SK-N-SH (cell line): ENCODE results near the gene RBM20. TPM values are rescaled to one million over a fixed set of nuclear protein-coding genes. Genes with fewer than 3 reads are reported as not detected.

Experiments
- CTCF ChIA-PET: fragments of 300-600, 350-600 bp; formaldehyde crosslinking; extraction: SDS; loops from one replicate; lab custom pipeline; 2021; lab: Yijun Ruan, JAX
- POLR2A ChIA-PET: fragments of 350-600 bp; sonication (Branson Sonifier 250); formaldehyde crosslinking; extraction: SDS; loops from one replicate; lab custom pipeline; 2020; ENCODE audit warnings: antibody characterized with exemption, inconsistent platforms; lab: Yijun Ruan, JAX
- DNase-seq: peaks from one replicate; pipeline ENCODE4 v3.0.0; 2012
- H2AFZ ChIP-seq: fragments of 200-600 bp; sonication (generic); 2 replicates; pipeline ENCODE4 v1.8.1; 2016; ENCODE audit warnings: antibody characterized with exemption, mild to moderate bottlenecking, low read depth
- H3F3A ChIP-seq: fragments of 200-600 bp; sonication (generic); replicated peaks from 2 replicates; pipeline ENCODE3; 2016; ENCODE audit warnings: antibody characterized with exemption, mild to moderate bottlenecking; ENCODE audit not compliant: insufficient read depth
- H3K27ac ChIP-seq, 2 experiments: fragments of 200-500 bp in 1 of 2; fragments of 200-600 bp in 1 of 2; sonication (Bioruptor generic) in 1 of 2; sonication (generic), shearing (Covaris generic) in 1 of 2; 2 replicates each; pipeline versions ENCODE4 v1.5.1 to v1.6.1; 2014 to 2016; ENCODE audit warnings: low read depth in 2 of 2, inconsistent platforms in 1 of 2, low read length in 1 of 2, mild to moderate bottlenecking in 1 of 2, mixed read lengths in 1 of 2
- H3K27me3 ChIP-seq: fragments of 200-600 bp; sonication (generic), shearing (Covaris generic); 2 replicates; pipeline ENCODE4 v1.6.1; 2016; ENCODE audit warnings: mixed run types; ENCODE audit not compliant: insufficient read depth
- H3K36me3 ChIP-seq, 2 experiments: fragments of 200-500 bp in 1 of 2; fragments of 200-600 bp in 1 of 2; sonication (Bioruptor generic) in 1 of 2; sonication (generic) in 1 of 2; replicated peaks in 1 of 2; 2 replicates each; pipeline versions ENCODE3 to v1.5.1; 2014 to 2016; ENCODE audit warnings: low read length in 1 of 2, mild to moderate bottlenecking in 1 of 2; ENCODE audit not compliant: insufficient read depth in 2 of 2, control insufficient read depth in 1 of 2
- H3K4me1 ChIP-seq, 2 experiments: fragments of 200-500 bp in 1 of 2; fragments of 200-600 bp in 1 of 2; sonication (Bioruptor generic) in 1 of 2; sonication (generic), shearing (Covaris generic) in 1 of 2; 2 replicates each; pipeline versions ENCODE4 v1.5.1 to v1.6.1; 2014 to 2016; ENCODE audit warnings: low read depth in 1 of 2, low read length in 1 of 2, mixed run types in 1 of 2; ENCODE audit not compliant: insufficient read depth in 2 of 2, control insufficient read depth in 1 of 2
- H3K4me2 ChIP-seq: fragments of 200-600 bp; sonication (generic), shearing (Covaris generic); 2 replicates; pipeline ENCODE4 v1.6.1; 2017; ENCODE audit warnings: mixed run types
- H3K4me3 ChIP-seq, 2 experiments: fragments of 200-500 bp in 1 of 2; fragments of 200-600 bp in 1 of 2; sonication (Bioruptor generic) in 1 of 2; sonication (generic), shearing (Covaris generic) in 1 of 2; 2 replicates each; pipeline versions ENCODE4 v1.5.1 to v1.8.1; 2014 to 2016; ENCODE audit warnings: low read depth in 2 of 2, inconsistent platforms in 1 of 2, low read length in 1 of 2, mild to moderate bottlenecking in 1 of 2, mixed read lengths in 1 of 2, moderate library complexity in 1 of 2
- H3K79me2 ChIP-seq: fragments of 200-600 bp; sonication (generic); 2 replicates; pipeline ENCODE4 v1.8.1; 2017; ENCODE audit warnings: mild to moderate bottlenecking; ENCODE audit not compliant: insufficient read depth
- H3K9ac ChIP-seq: fragments of 200-600 bp; sonication (generic); 2 replicates; pipeline ENCODE4 v1.6.1; 2017; ENCODE audit warnings: mixed run types
- H3K9me2 ChIP-seq: fragments of 200-600 bp; sonication (generic); 2 replicates; pipeline ENCODE4 v1.6.1; 2017; ENCODE audit warnings: mixed run types
- H3K9me3 ChIP-seq: fragments of 200-600 bp; sonication (generic); 2 replicates; pipeline ENCODE4 v1.6.1; 2017; ENCODE audit warnings: mixed run types, mild to moderate bottlenecking, moderate library complexity
- H4K20me1 ChIP-seq: fragments of 200-600 bp; sonication (generic); 2 replicates; pipeline ENCODE4 v1.6.1; 2017; ENCODE audit warnings: mild to moderate bottlenecking, mixed run types; ENCODE audit not compliant: insufficient read depth
- ELF1 ChIP-seq: IDR thresholded peaks from 2 replicates; pipeline ENCODE4 v1.4.0; 2012
- EP300 ChIP-seq, 2 experiments: IDR thresholded peaks; 2 replicates each; pipeline versions ENCODE4 v1.4.0 to v1.6.1; 2012; ENCODE audit warnings: borderline replicate concordance in 1 of 2, low read depth in 1 of 2, low read length in 1 of 2
- EZH2phosphoT487 ChIP-seq: fragments of 200-600 bp; sonication (generic); IDR thresholded peaks from 2 replicates; pipeline ENCODE4 v1.6.1; 2017; ENCODE audit warnings: low read depth, mixed run types, mild to moderate bottlenecking, antibody characterized with exemption, moderate library complexity, borderline replicate concordance
- MEF2A ChIP-seq: IDR thresholded peaks from 2 replicates; pipeline ENCODE4 v1.4.0; 2012; ENCODE audit warnings: low read depth, borderline replicate concordance
- MXI1 ChIP-seq: IDR thresholded peaks from 2 replicates; pipeline ENCODE4 v1.6.1; 2012; ENCODE audit warnings: mild to moderate bottlenecking, low read depth, low read length, improper control_type of control experiment
- SIN3A ChIP-seq: IDR thresholded peaks from 2 replicates; pipeline ENCODE4 v1.6.1; 2012; ENCODE audit warnings: low read depth, mild to moderate bottlenecking, low read length, moderate library complexity, borderline replicate concordance
- TAF1 ChIP-seq: IDR thresholded peaks from 2 replicates; pipeline ENCODE4 v1.6.1; 2012; ENCODE audit warnings: low read depth, mild to moderate bottlenecking, low read length, moderate library complexity, borderline replicate concordance
- TCF12 ChIP-seq: IDR thresholded peaks from 2 replicates; pipeline ENCODE4 v1.4.0; 2012
- USF2 ChIP-seq: fragments of 150-350 bp; IDR thresholded peaks from 2 replicates; pipeline ENCODE4 v1.6.1; 2017; ENCODE audit warnings: antibody characterized with exemption, low read length, low read depth, borderline replicate concordance
- YY1 ChIP-seq: IDR thresholded peaks from 2 replicates; pipeline ENCODE4 v1.4.0; 2012; ENCODE audit warnings: low read depth, mild to moderate bottlenecking
- WGBS: methylation state at CpG from one replicate; pipeline ENCODE4 v1.1.6; 2017; ENCODE audit warnings: low lambda C conversion rate; 5-methylcytosine and 5-hydroxymethylcytosine counted together
- polyA plus RNA-seq, 3 experiments: library from polyadenylated mRNA; depleted of rRNA; stranded (reverse); fragments of >200 nt; gene quantifications; 2 replicates each; pipeline ENCODE4 v1.2.3, GENCODE V29; 2012
- TF ChIP-seq, protein P1 (sequence below): fragments of 150-350 bp; IDR thresholded peaks from 2 replicates; pipeline ENCODE4 v1.6.1; 2016; ENCODE audit warnings: mild to moderate bottlenecking, low read depth, low read length
- TF ChIP-seq, protein P2 (sequence below): IDR thresholded peaks from 2 replicates; pipeline ENCODE4 v1.4.0; 2012; ENCODE audit warnings: low read depth
- TF ChIP-seq, protein P3 (sequence below): fragments of 200-600 bp; sonication (generic); IDR thresholded peaks from 2 replicates; pipeline ENCODE4 v1.6.1; 2017; ENCODE audit warnings: antibody characterized with exemption, mild to moderate bottlenecking, moderate library complexity

RBM20 gene
- polyA plus RNA-seq, 1 of the 3 experiments (the other 2 are of a cell fraction): 0.64 TPM

DNA sequence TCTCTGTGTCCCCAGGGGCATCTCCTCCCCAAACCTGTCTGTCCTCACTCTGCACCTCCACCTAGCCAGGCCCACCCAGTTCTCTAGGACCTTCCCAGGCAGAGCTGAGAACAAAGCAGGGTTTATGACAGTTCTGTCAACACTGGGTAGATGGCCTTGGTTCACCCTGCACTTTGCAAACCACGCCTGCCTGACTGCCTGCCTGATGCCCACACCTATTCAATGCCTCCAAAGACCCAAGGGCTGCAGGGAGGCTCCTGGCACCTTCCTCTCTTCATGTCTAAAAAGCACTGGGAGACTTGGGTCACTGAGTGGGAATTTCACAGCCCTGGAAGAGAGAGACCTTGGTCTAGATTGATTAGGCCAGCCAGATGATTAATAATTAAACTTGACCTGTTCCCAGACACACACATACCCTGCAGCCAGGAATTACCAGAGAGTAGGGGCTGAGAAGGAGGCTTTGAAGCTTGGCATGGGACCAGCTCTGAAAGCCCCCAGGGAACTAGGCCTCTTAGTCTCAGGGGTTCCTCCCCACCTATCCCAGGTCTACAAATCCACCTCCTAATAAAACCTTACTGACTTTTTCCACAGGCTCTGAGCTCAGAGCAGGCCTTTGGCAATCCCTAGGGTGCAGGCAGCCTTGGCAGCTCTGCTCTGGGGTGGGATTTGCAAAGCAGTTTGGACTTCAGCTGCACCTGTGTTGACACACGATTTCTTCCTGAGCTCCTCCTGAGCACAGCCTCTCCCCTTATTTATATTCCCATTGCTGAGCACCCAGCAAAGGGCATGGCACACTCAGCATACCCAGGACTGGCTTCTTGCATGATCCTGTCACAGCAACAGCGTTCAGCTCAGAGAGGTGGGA is 201.9 kb downstream of the RBM20 start:
- no peaks in the 10 kb centered on the region for H3F3A ChIP-seq
- H2AFZ ChIP-seq: no peak overlapping the region
- H3K9me2 ChIP-seq: no peaks in the 10 kb centered on the region
- POLR2A ChIA-PET: interaction anchor here (1.0 to 1.5 kb wide), 3 partner anchors 11 to 18 kb away, joined by 3 to 4 read pairs (median 4); no protein-coding TSS in a partner anchor
- no peak overlapping the region for H3K4me2 ChIP-seq
- CTCF ChIA-PET: interaction anchor here (0.8 kb wide), 1 partner anchor 13 kb away, joined by 3 read pairs; no protein-coding TSS in a partner anchor
- no peak overlapping the region for H3K4me3 ChIP-seq
- TF ChIP-seq USF2 (no peak), TCF12 (no peak), SIN3A (no peak), EZH2phosphoT487 (no peak), EP300 (IDR thresholded peaks at IDR 0.05; ENCODE audit: borderline replicate concordance in 1 of 2, low read depth in 1 of 2, low read length in 1 of 2) (no peak), TAF1 (no peak), YY1 (no peak), MEF2A (no peak), ELF1 (no peak), MXI1 (no peak)
- TF ChIP-seq, protein P1, sequence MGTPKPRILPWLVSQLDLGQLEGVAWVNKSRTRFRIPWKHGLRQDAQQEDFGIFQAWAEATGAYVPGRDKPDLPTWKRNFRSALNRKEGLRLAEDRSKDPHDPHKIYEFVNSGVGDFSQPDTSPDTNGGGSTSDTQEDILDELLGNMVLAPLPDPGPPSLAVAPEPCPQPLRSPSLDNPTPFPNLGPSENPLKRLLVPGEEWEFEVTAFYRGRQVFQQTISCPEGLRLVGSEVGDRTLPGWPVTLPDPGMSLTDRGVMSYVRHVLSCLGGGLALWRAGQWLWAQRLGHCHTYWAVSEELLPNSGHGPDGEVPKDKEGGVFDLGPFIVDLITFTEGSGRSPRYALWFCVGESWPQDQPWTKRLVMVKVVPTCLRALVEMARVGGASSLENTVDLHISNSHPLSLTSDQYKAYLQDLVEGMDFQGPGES: no peak
- TF ChIP-seq, protein P2, sequence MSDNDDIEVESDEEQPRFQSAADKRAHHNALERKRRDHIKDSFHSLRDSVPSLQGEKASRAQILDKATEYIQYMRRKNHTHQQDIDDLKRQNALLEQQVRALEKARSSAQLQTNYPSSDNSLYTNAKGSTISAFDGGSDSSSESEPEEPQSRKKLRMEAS: no peak
- TF ChIP-seq, protein P3, sequence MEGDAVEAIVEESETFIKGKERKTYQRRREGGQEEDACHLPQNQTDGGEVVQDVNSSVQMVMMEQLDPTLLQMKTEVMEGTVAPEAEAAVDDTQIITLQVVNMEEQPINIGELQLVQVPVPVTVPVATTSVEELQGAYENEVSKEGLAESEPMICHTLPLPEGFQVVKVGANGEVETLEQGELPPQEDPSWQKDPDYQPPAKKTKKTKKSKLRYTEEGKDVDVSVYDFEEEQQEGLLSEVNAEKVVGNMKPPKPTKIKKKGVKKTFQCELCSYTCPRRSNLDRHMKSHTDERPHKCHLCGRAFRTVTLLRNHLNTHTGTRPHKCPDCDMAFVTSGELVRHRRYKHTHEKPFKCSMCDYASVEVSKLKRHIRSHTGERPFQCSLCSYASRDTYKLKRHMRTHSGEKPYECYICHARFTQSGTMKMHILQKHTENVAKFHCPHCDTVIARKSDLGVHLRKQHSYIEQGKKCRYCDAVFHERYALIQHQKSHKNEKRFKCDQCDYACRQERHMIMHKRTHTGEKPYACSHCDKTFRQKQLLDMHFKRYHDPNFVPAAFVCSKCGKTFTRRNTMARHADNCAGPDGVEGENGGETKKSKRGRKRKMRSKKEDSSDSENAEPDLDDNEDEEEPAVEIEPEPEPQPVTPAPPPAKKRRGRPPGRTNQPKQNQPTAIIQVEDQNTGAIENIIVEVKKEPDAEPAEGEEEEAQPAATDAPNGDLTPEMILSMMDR: no peak
- 59% methylated on average over 3 of the region's 3 CpGs for WGBS
- no peaks in the 10 kb centered on the region for H3K79me2 ChIP-seq
- no peaks in the 10 kb centered on the region for H3K9me3 ChIP-seq
- DNase-seq: no peak
- H3K9ac ChIP-seq: no peak overlapping the region
- no peaks in the 10 kb centered on the region for H4K20me1 ChIP-seq
- no peak overlapping the region; a peak in 1 of 4 replicates for H3K27ac ChIP-seq
- H3K4me1 ChIP-seq: peaks cover 0 to 14% of the 10 kb centered on the region in 2 experiments; a peak in 1 of 4 replicates
- no peaks in the 10 kb centered on the region for H3K27me3 ChIP-seq
- no peaks in the 10 kb centered on the region for H3K36me3 ChIP-seq
